Stimulated activated CD8-positive, alpha-beta memory T cell treated with anti-CD3 and anti-CD28 coated beads, Interleukin-12 subunit alpha, Interleukin-12 subunit beta, amount 100 ng/mL, for 24 hours (primary cell): ENCODE measurements around the gene NIP7.
"Not testable (repeated sequence)": the region's sequence is repeated elsewhere in the genome, so short reads cannot be mapped to it uniquely, and the experiment has no call there.

ENCODE experiments used
- DNase-seq: peaks from one replicate; pipeline ENCODE4 v3.0.0-alpha.2; 2020; ENCODE audit errors: extremely low read depth

Gene NIP7

DNA sequence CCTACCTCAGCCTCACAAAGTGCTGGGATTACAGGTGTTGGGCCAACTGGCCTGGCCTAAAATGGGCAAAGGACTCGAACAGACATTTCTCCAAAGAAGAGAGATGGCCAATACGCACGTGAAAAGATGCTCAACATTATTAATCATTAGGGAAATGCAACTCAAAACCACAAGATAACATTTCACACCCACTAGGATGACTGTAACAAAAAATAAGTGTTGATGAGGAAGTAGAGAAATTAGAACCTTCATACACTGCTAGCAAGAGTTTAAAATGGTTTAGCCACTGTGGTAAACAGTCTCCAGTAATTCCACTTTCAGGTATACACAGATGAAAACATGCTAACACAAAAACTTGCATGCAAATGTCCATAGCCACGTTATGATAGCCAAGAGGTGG is 6.4 kb downstream of the NIP7 start:
- DNase-seq, result no peak

DNA sequence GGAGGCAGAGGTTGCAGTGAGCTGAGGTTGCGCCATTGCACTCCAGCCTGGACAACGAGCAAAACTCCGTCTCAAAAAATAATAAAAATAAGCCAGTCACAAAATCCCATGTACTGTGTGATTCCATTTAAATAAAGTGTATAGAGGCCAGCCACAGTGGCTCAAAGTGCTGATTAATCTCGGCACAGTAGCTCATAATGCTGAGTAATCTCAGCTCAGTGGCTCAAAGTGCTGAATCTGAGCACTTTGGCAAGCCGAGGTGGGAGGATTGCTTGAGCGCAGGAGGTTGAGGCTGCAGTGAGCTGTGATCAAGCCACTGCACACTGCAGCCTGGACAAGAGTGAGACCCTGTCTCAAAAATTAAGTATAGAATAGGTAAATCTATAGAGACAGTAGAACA is 7.1 kb downstream of the NIP7 start:
- no peak for DNase-seq

DNA sequence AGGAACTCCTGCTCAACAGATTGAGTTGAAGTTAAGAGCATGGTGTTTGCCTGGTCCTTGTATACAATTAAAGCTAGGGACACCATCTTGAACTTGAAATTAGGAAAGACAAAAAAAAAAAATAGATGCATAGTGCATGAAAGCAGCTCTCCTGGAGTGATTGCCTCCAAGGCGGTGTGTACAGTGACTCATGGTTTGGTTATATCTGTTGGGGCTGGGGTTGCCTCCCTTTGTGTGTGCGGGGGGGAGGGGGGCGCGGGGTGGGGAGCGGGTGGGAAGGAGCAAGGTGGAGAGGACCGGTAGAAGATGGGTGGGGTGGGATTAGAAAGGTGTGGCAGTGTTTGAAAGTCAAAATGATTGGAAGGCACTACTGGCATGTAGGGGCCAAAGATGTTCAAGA is 8.7 kb downstream of the NIP7 start:
- no peak for DNase-seq

DNA sequence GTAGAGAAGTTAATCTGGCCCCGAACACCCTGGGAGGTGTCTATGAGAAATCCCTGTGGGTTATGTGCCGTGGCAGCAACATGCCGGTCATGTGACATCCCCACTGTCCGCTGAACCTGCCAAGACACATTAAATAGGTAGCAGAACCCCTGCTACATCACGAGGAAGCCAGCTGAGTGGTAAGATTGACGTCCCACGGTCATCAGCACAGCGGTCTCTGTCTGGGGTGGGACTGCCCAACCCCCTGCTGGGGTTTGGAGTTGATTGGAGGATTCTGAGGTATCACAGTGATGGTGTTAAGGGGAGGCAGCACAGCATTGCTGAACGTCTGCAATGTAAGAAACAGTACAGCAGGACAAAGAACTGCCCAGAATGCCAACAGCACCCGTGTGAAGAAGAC is 10.0 kb downstream of the NIP7 start:
- no peak for DNase-seq

DNA sequence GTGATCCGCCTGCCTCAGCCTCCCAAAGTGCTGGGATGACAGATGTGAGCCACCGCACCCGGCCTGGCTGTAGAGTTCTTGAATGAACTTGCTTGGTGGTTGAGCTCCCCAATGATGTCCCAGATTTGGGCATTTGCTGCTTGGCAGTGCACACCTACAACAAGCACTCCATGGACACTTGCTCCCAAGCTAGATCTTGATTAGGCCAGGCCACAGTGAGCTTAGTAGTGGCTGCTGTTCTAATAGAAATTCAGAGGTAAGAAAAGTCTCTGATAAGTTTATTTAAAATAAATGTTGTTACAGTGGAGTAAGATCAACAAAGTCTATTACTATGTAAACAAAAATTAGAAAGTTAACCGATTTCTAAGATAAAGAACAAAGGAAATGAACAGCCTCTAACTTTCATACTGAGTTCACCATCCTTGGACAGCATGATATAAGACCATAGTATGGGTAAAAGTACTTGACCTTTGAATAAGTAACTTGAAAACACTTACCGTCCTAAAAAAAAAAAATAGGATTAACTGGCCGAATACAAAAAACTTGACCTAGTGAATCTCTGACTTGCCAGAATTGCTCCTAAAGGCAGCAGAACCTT is 11.1 kb downstream of the NIP7 start:
- DNase-seq, result no peak

GRCh38 chr16:69351309-69352027 is 11.9 kb downstream of the NIP7 start, which contains the start of gene TMED6:
TMED6 (minus strand) TSS chr16:69351786; CDS start chr16:69351753, 33 bp downstream.
- no peak for DNase-seq

GRCh38 chr16:69360070-69360469 is 20.5 kb downstream of the NIP7 start:
- DNase-seq, result not testable (repeated sequence)

- DNase-seq, result no peak
Measured at GRCh38 chr16:69363281-69363717, 23.7 kb downstream of the NIP7 start.

- DNase-seq, result no peak
Measured at GRCh38 chr16:69364088-69364487, 24.5 kb downstream of the NIP7 start.

DNA sequence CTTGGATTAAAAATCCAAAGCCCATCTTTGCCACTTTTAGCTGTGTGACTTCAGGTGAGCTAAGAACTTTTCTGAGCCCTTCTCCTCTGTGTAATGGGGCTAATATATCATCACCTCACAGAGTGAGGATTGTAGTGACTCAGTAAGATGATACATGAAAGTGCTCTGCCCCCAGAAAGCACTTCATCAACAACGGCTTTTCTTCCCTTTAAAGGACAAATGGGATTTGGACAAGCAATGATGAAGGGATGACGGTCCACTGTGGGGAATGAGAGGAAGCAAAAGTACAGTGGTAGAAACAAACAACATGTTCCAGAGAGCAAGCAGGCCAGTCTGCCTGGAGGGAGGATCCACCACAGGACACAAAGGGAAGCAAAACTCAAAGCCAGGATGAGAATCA is 26.3 kb downstream of the NIP7 start:
- no peak for DNase-seq

DNA sequence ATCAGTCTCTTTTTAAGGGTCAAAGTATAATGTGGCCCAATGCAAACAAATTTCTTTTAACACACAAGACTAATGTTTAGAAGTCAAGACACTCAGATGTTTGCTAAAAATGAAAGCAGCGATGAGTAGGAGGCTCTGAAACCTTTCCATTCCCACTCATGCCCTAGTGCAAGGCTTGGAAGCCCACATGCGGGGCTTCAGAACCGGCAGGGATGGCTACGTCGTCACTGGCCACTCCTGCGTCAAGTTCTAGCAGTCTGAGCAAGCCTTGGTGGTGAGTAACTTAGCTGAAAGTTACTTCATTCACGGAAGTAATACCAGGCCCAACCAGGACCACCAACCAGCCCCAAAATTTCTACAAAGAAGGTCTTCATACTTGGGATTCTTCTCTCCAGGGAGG is 26.9 kb downstream of the NIP7 start:
- no peak for DNase-seq

- no peak for DNase-seq
Measured at GRCh38 chr16:69367980-69368379, 28.4 kb downstream of the NIP7 start.

- no peak for DNase-seq
Measured at GRCh38 chr16:69368866-69369265, 29.3 kb downstream of the NIP7 start.

DNA sequence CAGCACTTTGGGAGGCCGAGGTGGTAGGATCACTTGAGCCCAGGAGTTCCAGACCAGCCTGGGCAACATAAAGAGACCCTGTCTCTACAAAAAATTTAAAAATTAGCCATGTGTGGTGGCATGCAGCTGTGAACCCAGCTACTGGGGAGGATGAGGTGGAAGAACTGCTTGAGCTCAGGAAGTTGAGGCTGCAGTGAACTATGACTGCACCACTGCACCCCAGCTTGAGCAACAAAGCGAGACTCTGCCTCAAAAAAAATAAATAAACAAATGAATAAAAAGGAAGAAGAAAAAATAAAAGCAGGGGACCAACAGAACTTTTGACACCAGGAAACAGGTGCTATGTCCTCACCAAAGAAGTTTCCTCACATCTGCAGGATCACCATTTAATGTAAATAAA is 32.0 kb downstream of the NIP7 start:
- DNase-seq, result no peak

DNA sequence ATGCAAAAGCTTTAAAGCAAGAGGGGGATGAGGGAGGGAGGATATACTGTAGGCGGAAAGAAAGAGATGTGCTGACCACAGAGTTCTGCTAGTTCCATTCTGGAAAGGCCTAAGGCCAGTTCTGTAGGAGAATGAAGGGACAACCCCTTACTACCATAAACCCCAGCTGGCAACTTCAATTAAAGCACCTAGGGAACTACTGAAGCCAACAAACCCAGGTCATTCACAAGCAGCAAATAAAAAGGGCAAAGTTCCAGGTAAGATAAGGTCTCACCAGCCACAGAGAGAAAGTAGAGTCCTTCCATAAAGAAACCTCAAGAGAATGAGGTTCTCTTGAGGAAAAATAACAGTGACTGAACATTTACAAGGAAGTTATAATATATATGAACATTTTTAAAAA is 33.4 kb downstream of the NIP7 start:
- DNase-seq, result no peak

DNA sequence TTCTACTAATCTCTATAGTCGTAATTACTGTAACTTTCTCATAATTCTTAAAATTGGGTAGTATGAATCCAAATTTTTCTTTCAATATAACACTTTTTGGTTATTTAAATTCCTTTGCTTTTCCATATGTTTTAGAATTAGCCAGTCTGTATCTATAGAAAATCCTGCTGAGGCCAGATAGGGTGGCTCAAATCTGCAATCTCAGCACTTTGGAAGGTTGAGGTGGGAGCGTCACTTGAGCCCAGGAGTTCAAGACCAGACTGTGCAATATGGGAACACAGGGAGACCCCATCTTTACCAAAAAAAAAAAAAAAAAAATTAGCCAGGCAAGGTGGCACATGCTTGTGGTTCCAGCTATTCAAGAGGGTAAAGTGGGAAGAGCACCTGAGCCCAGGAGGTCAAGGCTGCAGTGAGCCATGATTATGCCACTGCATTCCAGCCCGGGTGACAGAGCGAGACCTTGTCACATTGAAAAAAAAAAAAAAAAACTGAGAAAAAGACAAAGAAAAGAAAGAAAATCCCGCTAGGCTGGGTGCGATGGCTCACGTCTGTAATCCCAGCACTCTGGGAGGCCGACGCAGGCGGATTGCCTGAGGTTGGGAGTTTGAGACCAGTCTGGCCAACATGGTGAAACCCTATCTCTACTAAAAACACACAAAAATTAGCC is 37.0 kb downstream of the NIP7 start:
- DNase-seq, result no peak

DNA sequence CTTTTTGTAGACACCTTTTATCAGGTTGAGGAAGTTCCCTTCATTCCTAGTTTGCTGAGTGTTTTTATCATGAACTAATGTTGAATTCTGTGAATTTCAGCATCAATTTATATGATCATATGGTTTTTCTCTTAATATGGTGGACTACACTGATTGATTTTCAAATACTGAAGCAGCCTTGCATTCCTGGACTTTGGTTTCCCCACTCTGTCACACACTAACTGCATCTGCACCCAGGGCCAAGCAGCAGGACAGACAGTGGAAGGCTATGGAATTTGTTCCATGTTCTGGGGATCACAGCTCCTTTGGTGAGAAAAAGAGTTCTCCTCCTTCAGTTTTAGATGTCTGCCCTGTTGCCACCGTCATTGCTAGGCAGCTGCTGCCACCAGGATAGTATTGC is 38.5 kb downstream of the NIP7 start:
- no peak for DNase-seq

- DNase-seq, result no peak
Measured at GRCh38 chr16:69378760-69379159, 39.2 kb downstream of the NIP7 start.

DNA sequence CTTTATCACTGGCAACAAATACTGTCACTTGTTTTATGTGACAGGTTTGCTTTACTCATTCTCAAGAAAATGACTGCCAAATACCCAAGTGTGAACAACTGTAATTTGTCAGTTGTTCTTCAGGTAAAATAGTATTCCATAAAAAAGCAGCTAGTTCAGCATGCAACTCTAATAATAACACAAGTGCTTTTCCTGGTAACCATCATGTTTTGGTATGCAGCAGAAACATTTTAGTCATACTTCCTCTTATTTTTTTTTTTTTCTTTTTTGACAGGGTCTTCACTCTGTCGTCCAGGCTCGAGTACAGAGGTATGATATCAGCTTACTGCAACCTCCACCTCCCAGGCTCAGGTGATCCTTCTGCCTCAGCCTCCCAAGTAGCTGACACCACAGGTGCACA is 41.7 kb downstream of the NIP7 start:
- no peak for DNase-seq

DNA sequence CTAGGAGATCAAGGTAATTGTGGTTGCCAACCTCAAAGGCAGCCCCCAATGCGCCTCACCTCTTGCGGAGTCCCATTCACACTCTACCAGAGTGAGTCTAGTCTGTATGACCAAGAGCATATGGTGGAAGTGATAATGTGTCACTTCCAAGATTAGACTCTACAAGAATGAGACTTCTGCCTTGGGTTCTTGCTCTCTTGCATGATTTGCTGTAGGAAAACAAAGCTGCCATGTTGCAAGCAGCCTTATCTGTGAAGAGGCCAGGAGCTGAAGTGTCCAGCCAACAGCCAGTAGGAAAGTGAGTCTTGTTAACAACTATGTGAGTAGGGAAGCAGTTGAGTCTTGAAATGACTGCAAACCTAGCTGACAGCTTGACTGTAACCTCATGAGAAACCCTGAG is 42.8 kb downstream of the NIP7 start:
- DNase-seq, result no peak

DNA sequence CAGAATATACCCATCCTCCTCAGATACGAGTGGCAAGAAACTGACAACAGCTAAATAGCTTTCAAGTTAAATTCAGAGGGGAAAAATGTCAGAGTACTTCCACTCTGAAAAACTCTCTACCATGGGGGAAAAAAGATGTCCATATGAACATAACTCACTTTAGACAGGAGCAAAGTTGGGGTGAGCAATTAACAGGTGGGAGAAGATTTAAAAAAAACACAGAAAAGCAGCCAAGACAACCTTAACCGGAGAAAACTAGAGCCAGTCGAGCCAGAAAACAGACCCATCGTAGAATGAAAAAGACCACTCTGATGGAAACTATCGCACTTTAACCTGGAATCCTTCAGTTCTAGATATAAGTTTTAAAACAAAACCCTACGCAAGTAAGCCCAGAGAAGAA is 45.4 kb downstream of the NIP7 start:
- no peak for DNase-seq

DNA sequence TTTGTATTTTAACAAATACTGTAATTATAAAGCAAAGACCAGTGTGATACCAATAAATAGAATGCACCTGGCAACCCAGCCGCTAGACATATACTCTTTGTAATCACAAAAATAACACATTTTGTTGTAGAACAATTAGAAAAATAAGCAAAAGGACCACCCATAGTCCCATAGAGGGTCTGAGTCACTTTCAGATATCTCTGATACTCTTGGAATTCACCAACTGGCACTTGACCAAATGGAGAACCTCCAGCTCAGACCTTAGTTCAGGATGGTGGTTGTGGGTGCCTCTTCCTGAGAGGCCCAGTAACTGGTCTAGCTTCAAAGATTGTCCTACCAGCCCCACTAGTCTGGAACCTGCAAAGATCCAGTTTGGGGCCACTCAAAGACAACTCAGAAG is 47.0 kb downstream of the NIP7 start:
- no peak for DNase-seq
